Esophagus (tissue), 2 donors: Measurements from ENCODE around the gene RCOR1. TPM values are rescaled to one million over a fixed set of nuclear protein-coding genes. Genes with fewer than 3 reads are reported as not detected.

Experiments
- H3K27ac ChIP-seq, 2 donors: one replicate each; pipeline ENCODE4 v1.5.1; 2013; ENCODE audit warnings: low read depth in 2 of 2, mild to moderate bottlenecking in 2 of 2, inconsistent platforms in 1 of 2, low read length in 1 of 2, moderate library complexity in 1 of 2
- H3K27me3 ChIP-seq, 2 donors: one replicate each; pipeline ENCODE4 v1.6.1; 2013; ENCODE audit warnings: low read length in 2 of 2, control low read depth in 1 of 2, mild to moderate bottlenecking in 1 of 2; ENCODE audit not compliant: insufficient read depth in 2 of 2, control insufficient read depth in 1 of 2
- H3K36me3 ChIP-seq, 2 donors: one replicate each; pipeline ENCODE4 v1.6.1; 2013; ENCODE audit warnings: low read length in 1 of 2; ENCODE audit not compliant: control insufficient read depth in 2 of 2, insufficient read depth in 2 of 2
- H3K4me1 ChIP-seq, 2 donors: one replicate each; pipeline ENCODE4 v1.6.1; 2013; ENCODE audit warnings: low read length in 1 of 2; ENCODE audit not compliant: control insufficient read depth in 2 of 2, insufficient read depth in 2 of 2
- H3K4me3 ChIP-seq, 2 donors: one replicate each; pipeline ENCODE4 v1.5.1; 2013; ENCODE audit warnings: low read length in 2 of 2, mild to moderate bottlenecking in 2 of 2, low read depth in 1 of 2, moderate library complexity in 1 of 2
- H3K9me3 ChIP-seq, 2 donors: one replicate each; pipeline ENCODE4 v1.6.1; 2013; ENCODE audit warnings: mild to moderate bottlenecking in 2 of 2, low read depth in 1 of 2, low read length in 1 of 2, moderate library complexity in 1 of 2; ENCODE audit not compliant: control insufficient read depth in 2 of 2, insufficient read depth in 1 of 2
- WGBS, 2 donors: extraction: QIAGEN DNeasy Blood & Tissue Kit; methylation state at CpG; one replicate each; pipeline ENCODE4 v1.1.7; 2013; 5-methylcytosine and 5-hydroxymethylcytosine counted together
- polyA plus RNA-seq, 2 donors: library from polyadenylated mRNA; stranded (reverse); fragments of 200-250 nt; gene quantifications; one replicate each; pipeline ENCODE4 v1.2.3, GENCODE V29; 2013
- donor health status: healthy with polysubstance abuse.
- donor health status: Bipolar disorder and iron deficiency.

RCOR1 gene
- polyA plus RNA-seq, 2 donors: 11.8 to 19.3 TPM

DNA sequence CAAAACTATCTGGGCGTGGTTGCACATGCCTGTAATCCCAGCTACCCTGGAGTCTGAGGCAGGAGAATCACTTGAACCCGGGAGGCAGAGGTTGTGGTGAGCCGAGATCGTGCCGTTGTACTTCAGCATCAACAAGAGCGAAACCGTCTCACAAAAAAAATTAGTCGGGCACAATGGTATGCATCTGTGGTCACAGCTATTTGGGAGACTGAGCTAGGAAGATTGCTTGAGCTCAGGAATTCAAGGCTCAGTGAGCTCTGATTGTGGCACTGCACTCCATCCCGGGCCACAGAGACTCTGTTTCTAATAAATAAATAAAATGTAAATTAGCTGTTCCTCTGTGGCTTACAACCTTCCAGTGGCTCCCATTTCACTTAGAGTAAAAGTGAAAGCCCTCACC is 28.0 kb downstream of the RCOR1 start:
- H3K36me3 ChIP-seq: no peaks in the 10 kb centered on the region
- H3K4me3 ChIP-seq: no peak overlapping the region
- no peak overlapping the region for H3K27ac ChIP-seq
- no peaks in the 10 kb centered on the region for H3K9me3 ChIP-seq
- no peaks in the 10 kb centered on the region for H3K4me1 ChIP-seq
- 92 to 95% methylated on average over 9 of the region's 9 CpGs for WGBS, 2 donors
- no peaks in the 10 kb centered on the region for H3K27me3 ChIP-seq

DNA sequence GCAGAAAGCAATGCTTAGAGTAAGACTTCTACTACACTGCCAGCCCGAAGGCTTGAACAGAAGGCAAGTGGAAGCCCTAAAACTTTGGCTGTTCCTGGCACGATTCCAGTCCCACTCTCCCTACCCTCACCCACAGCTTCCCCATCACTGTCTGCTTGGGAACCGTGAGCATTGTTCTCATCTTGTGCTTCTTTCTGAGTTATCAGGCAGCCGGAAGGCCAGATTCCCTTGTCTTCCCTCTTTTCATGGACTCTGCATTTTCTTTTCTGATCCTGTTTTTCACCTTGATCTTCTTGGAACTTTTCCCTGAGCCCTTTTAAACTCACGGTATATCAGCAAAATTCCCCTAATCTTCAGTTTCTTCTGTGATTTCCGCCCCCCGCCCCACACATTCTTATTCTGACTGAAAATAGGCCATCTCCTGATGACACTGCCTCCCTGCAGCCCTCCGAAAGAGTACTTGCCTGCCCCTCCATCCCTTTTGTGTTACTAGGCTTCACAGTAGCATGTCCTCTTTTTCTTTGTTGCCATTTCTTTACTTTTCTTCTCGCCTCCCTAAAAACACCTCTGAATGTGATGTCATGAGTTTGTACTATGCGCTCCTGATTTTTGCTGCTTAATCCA is 29.9 kb downstream of the RCOR1 start:
- 66 to 67% methylated on average over 10 of the region's 10 CpGs for WGBS, 2 donors
- Histone ChIP-seq H3K27ac (no peak overlapping the region), H3K4me3 (no peak overlapping the region), H3K27me3 (no peaks in the 10 kb centered on the region), H3K4me1 (no peaks in the 10 kb centered on the region), H3K9me3 (no peaks in the 10 kb centered on the region), H3K36me3 (no peaks in the 10 kb centered on the region)

DNA sequence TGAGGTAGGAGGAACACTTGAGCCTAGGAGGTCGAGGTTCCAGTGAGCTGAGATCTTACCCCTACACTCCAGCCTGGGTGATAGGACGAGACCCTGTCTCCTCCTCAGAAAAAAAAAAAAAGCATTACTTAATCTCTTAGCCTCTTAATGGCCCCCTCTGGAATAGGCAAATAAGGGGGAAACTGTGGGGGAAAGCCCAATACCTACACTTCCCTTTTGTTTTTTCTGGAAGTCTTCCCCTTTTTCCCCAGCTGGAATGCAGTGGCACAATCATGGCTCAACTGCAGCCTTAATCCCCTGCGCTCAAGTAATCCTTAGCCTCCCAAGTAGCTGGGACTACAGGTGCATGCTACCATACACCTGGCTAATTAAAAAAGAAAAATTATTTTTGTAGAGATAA is 32.2 kb downstream of the RCOR1 start:
- H3K27me3 ChIP-seq: no peaks in the 10 kb centered on the region
- no peak overlapping the region for H3K27ac ChIP-seq
- H3K9me3 ChIP-seq: no peaks in the 10 kb centered on the region
- WGBS, 2 donors: 91 to 100% methylated on average over 3 of the region's 3 CpGs
- no peaks in the 10 kb centered on the region for H3K4me1 ChIP-seq
- no peak overlapping the region for H3K4me3 ChIP-seq
- no peaks in the 10 kb centered on the region for H3K36me3 ChIP-seq

DNA sequence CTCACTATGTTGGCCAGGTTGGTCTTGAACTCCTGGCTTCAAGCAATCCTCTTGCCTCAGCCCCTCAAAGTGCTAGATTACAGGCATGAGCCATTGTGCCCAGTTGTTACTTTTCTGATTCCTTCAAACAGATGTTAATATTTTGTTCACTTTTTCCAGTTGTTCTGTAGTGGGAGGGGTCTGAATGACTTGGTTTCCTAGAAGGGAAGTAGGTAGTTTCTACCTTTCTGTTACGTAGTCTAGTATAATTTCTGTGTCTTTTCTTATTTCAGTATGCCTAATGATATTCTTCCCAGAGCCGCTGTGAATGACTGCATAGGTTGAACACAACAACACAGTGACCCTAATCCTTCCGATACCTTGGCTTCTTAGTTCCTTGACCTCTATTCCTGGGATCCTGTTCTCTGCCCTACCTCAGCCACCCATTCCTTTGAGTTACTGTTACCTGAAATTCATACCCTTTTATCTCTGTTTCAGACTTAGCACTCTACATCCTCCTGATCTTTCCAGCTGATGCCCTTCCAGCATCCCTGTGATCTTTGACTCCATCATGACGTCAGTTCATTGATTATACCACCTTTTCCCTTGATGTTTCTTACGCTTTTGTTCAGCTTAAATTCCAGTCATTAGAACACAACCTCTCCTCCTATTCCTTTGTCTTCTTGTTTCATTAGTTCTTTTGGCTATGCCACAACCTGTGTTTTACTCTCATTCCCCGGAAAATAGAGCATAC is 33.3 kb downstream of the RCOR1 start:
- Histone ChIP-seq H3K27me3 (no peaks in the 10 kb centered on the region), H3K9me3 (no peaks in the 10 kb centered on the region), H3K27ac (no peak overlapping the region), H3K36me3 (peaks cover 0 to 3% of the 10 kb centered on the region in 2 donors), H3K4me1 (no peaks in the 10 kb centered on the region), H3K4me3 (no peak overlapping the region)
- WGBS, 2 donors: 89 to 94% methylated on average over 6 of the region's 6 CpGs

DNA sequence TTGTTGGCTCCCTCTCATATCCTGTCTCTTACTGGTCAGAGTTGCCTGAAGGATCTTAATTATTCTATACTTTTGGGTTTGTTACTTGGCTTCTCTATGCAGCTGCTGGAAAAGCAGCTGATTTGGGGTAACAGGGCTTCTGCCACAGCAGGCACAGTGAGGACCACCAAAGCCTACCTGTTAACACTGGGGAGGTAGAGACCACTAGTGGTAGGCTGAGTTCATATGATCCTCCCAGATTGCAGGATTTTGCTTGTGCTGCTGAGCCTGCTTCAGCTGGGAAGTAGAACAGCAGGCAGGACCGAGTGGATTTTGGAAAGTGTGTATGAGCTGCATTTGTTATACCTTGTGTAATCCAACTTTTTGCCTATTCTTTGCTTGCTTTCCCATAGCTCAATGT is 34.1 kb downstream of the RCOR1 start:
- 76 to 77% methylated on average over 1 of the region's 1 CpG for WGBS, 2 donors
- Histone ChIP-seq H3K9me3 (no peaks in the 10 kb centered on the region), H3K27ac (no peak overlapping the region), H3K27me3 (no peaks in the 10 kb centered on the region), H3K4me1 (no peaks in the 10 kb centered on the region), H3K36me3 (peaks cover 0 to 3% of the 10 kb centered on the region in 2 donors), H3K4me3 (no peak overlapping the region)

DNA sequence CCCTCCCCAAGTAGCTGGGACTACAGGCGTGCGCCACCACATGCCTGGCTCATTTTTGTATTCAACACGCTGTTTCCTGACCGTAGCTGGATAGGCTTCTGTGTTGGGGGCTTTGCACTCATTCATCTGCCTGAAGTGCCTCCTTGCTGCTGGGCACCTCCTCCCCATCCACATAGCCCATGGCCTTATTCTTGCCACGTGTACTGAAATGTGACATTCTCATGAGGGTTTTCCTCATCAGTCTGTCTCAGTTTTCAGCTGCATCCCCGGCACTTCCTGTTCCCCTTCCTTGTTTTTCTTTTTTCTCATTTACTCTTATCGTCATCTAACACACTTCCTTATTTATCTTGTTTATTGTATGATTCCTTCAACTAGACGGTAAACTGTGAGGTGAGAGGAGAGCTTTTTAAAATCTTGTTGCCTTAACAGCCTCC is 36.6 kb downstream of the RCOR1 start:
- Histone ChIP-seq H3K36me3 (peaks cover 0 to 3% of the 10 kb centered on the region in 2 donors), H3K4me1 (no peaks in the 10 kb centered on the region), H3K4me3 (no peak overlapping the region), H3K27me3 (no peaks in the 10 kb centered on the region), H3K9me3 (no peaks in the 10 kb centered on the region), H3K27ac (no peak overlapping the region)
- WGBS, 2 donors: 73% methylated on average over 8 of the region's 8 CpGs

DNA sequence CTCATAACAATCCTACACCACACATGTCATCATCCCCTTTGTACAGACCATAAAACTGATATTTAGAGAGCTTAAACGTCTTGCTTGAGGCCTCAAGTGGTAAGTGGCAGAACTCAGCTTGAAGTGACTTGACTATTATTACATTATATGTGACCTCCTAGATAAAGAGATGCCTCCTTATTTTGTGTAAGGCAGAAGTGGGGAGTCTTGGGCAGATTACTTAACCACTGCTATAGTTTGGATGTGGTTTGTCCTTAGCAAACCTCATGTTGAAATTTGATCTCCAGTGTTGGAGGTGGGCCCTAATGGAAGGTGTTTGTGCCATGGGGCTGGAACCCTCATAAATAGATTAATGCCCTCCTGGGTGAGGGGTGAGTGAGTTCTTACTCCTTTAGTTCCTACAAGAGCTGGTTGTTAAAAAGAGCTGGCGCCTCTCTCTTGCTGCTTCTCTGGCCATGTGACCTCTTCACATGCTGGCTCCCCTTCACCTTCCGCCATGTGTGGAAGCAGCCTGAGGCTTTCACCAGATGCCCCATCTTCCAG is 37.4 kb downstream of the RCOR1 start:
- Histone ChIP-seq H3K4me3 (no peak overlapping the region), H3K27me3 (no peaks in the 10 kb centered on the region), H3K36me3 (peaks cover 0 to 3% of the 10 kb centered on the region in 2 donors), H3K4me1 (no peaks in the 10 kb centered on the region), H3K27ac (no peak overlapping the region), H3K9me3 (no peaks in the 10 kb centered on the region)
- 71 to 72% methylated on average over 3 of the region's 3 CpGs for WGBS, 2 donors

DNA sequence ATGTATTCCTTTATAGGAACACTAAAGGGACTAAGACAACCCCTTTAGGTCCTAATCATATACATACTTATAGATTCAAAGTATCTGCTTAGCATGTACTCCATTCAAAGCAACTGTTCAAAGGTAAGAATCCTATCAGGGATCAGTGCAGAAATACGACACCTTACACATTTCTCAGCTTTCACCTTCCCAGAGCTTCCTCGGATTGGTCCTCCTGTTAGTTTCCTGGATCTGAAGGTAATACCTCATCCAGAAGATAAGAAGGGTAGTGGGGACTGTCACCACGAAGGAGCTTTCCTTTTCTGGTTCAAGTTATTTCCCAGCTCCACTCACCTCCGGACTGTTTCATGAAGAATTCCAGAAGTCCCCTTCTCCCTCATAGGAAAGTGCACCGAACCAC is 38.0 kb downstream of the RCOR1 start:
- Histone ChIP-seq H3K36me3 (peaks cover 0 to 3% of the 10 kb centered on the region in 2 donors), H3K27ac (no peak overlapping the region), H3K4me1 (no peaks in the 10 kb centered on the region), H3K27me3 (no peaks in the 10 kb centered on the region), H3K4me3 (no peak overlapping the region), H3K9me3 (no peaks in the 10 kb centered on the region)
- WGBS, 2 donors: 66 to 82% methylated on average over 5 of the region's 5 CpGs

DNA sequence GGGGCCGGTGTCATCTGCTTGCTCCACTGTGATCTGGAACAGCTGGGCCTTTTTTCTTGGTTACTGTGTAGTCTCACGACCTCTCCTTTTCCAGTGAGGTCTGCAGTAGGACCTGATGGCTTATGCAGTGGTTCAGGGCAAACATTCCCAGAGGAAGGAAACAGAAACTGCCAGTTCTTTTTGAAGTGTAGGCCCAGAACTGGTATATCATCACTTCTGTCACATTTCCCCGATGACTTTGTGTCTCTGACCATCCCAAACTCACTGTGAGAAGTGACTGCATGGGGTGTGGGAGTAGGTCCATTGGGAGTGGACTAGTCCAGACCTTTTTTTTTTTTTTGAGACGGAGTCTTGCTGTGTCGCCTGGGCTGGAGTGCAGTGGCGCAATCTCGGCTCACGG is 38.4 kb downstream of the RCOR1 start:
- H3K4me1 ChIP-seq: no peaks in the 10 kb centered on the region
- H3K27me3 ChIP-seq: no peaks in the 10 kb centered on the region
- 84 to 87% methylated on average over 6 to 8 of the region's 8 CpGs for WGBS, 2 donors
- H3K9me3 ChIP-seq: no peaks in the 10 kb centered on the region
- no peak overlapping the region for H3K27ac ChIP-seq
- no peak overlapping the region for H3K4me3 ChIP-seq
- peaks cover 0 to 3% of the 10 kb centered on the region in 2 donors for H3K36me3 ChIP-seq
